HepG2 (cell line): ENCODE measurements around the gene EGR4. TPM values are rescaled to one million over a fixed set of nuclear protein-coding genes. Genes with fewer than 3 reads are reported as not detected.

Experiments used
- FOXO1 ChIP-seq: sonication (generic); formaldehyde crosslinking; IDR thresholded peaks from 2 replicates; pipeline ENCODE4 v1.4.0; 2020; ENCODE audit warnings: missing genetic modification reagents
- NFIC ChIP-seq: IDR thresholded peaks from 2 replicates; pipeline ENCODE4 v1.6.1; 2012; ENCODE audit warnings: mild to moderate bottlenecking, low read length, inconsistent platforms
- PITX1 ChIP-seq: sonication (generic); formaldehyde crosslinking; IDR thresholded peaks from 2 replicates; pipeline ENCODE4 v1.5.1; 2020; ENCODE audit warnings: mild to moderate bottlenecking, missing genetic modification reagents
- POGK ChIP-seq: sonication (generic); formaldehyde crosslinking; conservative IDR thresholded peaks from 2 replicates; pipeline ENCODE4 v1.8.0; 2022; ENCODE audit warnings: mild to moderate bottlenecking, moderate library complexity, missing genetic modification reagents
- RERE ChIP-seq: IDR thresholded peaks from 2 replicates; pipeline ENCODE4 v1.6.1; 2016; ENCODE audit warnings: low read depth, missing genetic modification reagents, missing compliant biosample characterization
- TEAD3 ChIP-seq: optimal IDR thresholded peaks from 2 replicates; pipeline ENCODE3; 2016; ENCODE audit warnings: borderline replicate concordance
- ZNF260 ChIP-seq: sonication (generic); formaldehyde crosslinking; IDR thresholded peaks from 2 replicates; pipeline ENCODE4 v1.4.0; 2020; ENCODE audit warnings: missing genetic modification reagents, low read depth, mild to moderate bottlenecking, borderline replicate concordance
- ZNF296 ChIP-seq: sonication (generic); formaldehyde crosslinking; conservative IDR thresholded peaks from 2 replicates; pipeline ENCODE4 v1.5.0; 2020; ENCODE audit warnings: mild to moderate bottlenecking, missing genetic modification reagents
- ZNF615 ChIP-seq: sonication (generic); formaldehyde crosslinking; IDR thresholded peaks from 2 replicates; pipeline ENCODE4 v1.5.0; 2020; ENCODE audit warnings: mild to moderate bottlenecking, missing genetic modification reagents, borderline replicate concordance
- ZNF670 ChIP-seq: sonication (generic); formaldehyde crosslinking; IDR thresholded peaks from 2 replicates; pipeline ENCODE4 v1.8.0; 2022; ENCODE audit warnings: mild to moderate bottlenecking, missing genetic modification reagents, borderline replicate concordance
- polyA plus RNA-seq, 8 experiments: library from polyadenylated mRNA; depleted of rRNA in 3 of 8; stranded (reverse) in 7 of 8; unstranded in 1 of 8; fragments of >200 nt; fragmentation: Illumina TruSeq in 4 of 8; extraction: Trizol in 4 of 8; gene quantifications; 2 replicates each; pipeline versions ENCODE4 v1.2.1 to v1.2.3, GENCODE V29; 2011 to 2016; ENCODE audit warnings: low read depth in 4 of 8, missing spikeins in 1 of 8, mixed read lengths in 1 of 8; ENCODE audit not compliant: insufficient read depth in 1 of 8
- total RNA-seq, 5 experiments: library from RNA; depleted of rRNA; stranded (reverse); fragments of >200 nt; fragmentation: Illumina TruSeq; extraction: Trizol; gene quantifications; 2 replicates each; pipeline ENCODE4 v1.2.3, GENCODE V29; 2016; ENCODE audit warnings: low read depth in 1 of 5
- TF ChIP-seq, protein P1 (sequence below): sonication (generic); formaldehyde crosslinking; conservative IDR thresholded peaks from 2 replicates; pipeline ENCODE4 v1.5.0; 2020; ENCODE audit warnings: missing genetic modification reagents
- TF ChIP-seq, protein P2 (sequence below): sonication (generic); formaldehyde crosslinking; IDR thresholded peaks from 2 replicates; pipeline ENCODE4 v1.8.1; 2023; ENCODE audit warnings: mild to moderate bottlenecking, missing genetic modification reagents, borderline replicate concordance
- TF ChIP-seq, protein P3 (sequence below): sonication (generic); formaldehyde crosslinking; IDR thresholded peaks from 2 replicates; pipeline ENCODE4 v1.5.0; 2020; ENCODE audit warnings: missing genetic modification reagents, mild to moderate bottlenecking, borderline replicate concordance

The EGR4 gene
- total and polyA plus RNA-seq, 2 of the 13 experiments (the other 11 are each of a cell fraction or from before 2014, with no cell fraction given), result not detected

GRCh38 chr2:73290049-73290839 is 3.1 kb downstream of the EGR4 start (continued):
- TF ChIP-seq ZNF670 (CRISPR knock-in tag) (no peak), NFIC (no peak), ZNF615 (CRISPR knock-in tag) (no peak), RERE (CRISPR knock-in tag) (no peak), TEAD3 (CRISPR knock-in tag) (peak; percentile 29), PITX1 (no peak), ZNF260 (CRISPR knock-in tag) (no peak), FOXO1 (CRISPR knock-in tag) (no peak), ZNF296 (CRISPR knock-in tag) (no peak), POGK (CRISPR knock-in tag) (no peak)
- TF ChIP-seq, protein P1, sequence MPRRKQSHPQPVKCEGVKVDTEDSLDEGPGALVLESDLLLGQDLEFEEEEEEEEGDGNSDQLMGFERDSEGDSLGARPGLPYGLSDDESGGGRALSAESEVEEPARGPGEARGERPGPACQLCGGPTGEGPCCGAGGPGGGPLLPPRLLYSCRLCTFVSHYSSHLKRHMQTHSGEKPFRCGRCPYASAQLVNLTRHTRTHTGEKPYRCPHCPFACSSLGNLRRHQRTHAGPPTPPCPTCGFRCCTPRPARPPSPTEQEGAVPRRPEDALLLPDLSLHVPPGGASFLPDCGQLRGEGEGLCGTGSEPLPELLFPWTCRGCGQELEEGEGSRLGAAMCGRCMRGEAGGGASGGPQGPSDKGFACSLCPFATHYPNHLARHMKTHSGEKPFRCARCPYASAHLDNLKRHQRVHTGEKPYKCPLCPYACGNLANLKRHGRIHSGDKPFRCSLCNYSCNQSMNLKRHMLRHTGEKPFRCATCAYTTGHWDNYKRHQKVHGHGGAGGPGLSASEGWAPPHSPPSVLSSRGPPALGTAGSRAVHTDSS (CRISPR knock-in tag), result no peak
- TF ChIP-seq, protein P2, sequence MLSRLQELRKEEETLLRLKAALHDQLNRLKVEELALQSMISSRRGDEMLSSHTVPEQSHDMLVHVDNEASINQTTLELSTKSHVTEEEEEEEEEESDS (CRISPR knock-in tag), result no peak
- TF ChIP-seq, protein P3, sequence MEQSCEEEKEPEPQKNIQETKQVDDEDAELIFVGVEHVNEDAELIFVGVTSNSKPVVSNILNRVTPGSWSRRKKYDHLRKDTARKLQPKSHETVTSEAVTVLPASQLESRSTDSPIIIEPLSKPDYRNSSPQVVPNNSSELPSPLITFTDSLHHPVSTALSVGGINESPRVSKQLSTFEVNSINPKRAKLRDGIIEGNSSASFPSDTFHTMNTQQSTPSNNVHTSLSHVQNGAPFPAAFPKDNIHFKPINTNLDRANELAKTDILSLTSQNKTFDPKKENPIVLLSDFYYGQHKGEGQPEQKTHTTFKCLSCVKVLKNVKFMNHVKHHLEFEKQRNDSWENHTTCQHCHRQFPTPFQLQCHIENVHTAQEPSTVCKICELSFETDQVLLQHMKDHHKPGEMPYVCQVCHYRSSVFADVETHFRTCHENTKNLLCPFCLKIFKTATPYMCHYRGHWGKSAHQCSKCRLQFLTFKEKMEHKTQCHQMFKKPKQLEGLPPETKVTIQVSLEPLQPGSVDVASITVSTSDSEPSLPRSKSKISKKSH, result no peak
